G401.6 (cell line): Measurements from ENCODE around the gene CHRD.

Experiments
- FAIRE-seq: peaks from 2 replicates; lab custom pipeline; 2012; peaks lifted over from hg19 to GRCh38; lab: Jason Lieb, UNC

The CHRD gene

GRCh38 chr3:184383033-184383740, 3.3 kb downstream of the CHRD start:
- FAIRE-seq = no peak

- no peak for FAIRE-seq
These were observed 4.5 kb downstream of the CHRD start for GRCh38 chr3:184384342-184384741.

GRCh38 chr3:184384856-184385422, 5.1 kb downstream of the CHRD start:
- no peak for FAIRE-seq

- no peak for FAIRE-seq
These were observed 6.4 kb downstream of the CHRD start for GRCh38 chr3:184386047-184386806.

GRCh38 chr3:184387174-184387714, 7.4 kb downstream of the CHRD start:
- FAIRE-seq = no peak

GRCh38 chr3:184388164-184388935, 8.5 kb downstream of the CHRD start:
- FAIRE-seq = no peak

GRCh38 chr3:184388936-184389230, 9.0 kb downstream of the CHRD start:
- no peak for FAIRE-seq

- FAIRE-seq = no peak
These were observed 9.5 kb downstream of the CHRD start for GRCh38 chr3:184389384-184389783.

- no peak for FAIRE-seq
These were observed 10.2 kb downstream of the CHRD start for GRCh38 chr3:184389935-184390528.

- no peak for FAIRE-seq
These were observed 11.4 kb downstream of the CHRD start for GRCh38 chr3:184391266-184391665.

- no peak for FAIRE-seq
These were observed 15.4 kb downstream of the CHRD start for GRCh38 chr3:184395320-184395660.

GRCh38 chr3:184399410-184399809, 19.6 kb downstream of the CHRD start:
- no peak for FAIRE-seq

- no peak for FAIRE-seq
These were observed 25.5 kb downstream of the CHRD start for GRCh38 chr3:184405075-184406030.

- no peak for FAIRE-seq
These were observed 29.6 kb downstream of the CHRD start for GRCh38 chr3:184409331-184409926.

GRCh38 chr3:184409946-184410500, 30.2 kb downstream of the CHRD start:
- no peak for FAIRE-seq

- no peak for FAIRE-seq
These were observed 34.8 kb downstream of the CHRD start for GRCh38 chr3:184414418-184415202.

GRCh38 chr3:184415203-184415490, 35.3 kb downstream of the CHRD start:
- FAIRE-seq = no peak

GRCh38 chr3:184417619-184418327, 37.9 kb downstream of the CHRD start:
- no peak for FAIRE-seq

- FAIRE-seq = no peak
These were observed 39.3 kb downstream of the CHRD start for GRCh38 chr3:184419171-184419570.
